H1 (cell line): ENCODE results near the gene CIAO3. TPM values are rescaled to one million over a fixed set of nuclear protein-coding genes. Genes with fewer than 3 reads are reported as not detected.

Experiments
- CTCF ChIA-PET: fragments of 300-600 bp; sonication (Branson Sonifier 250); formaldehyde crosslinking; loops from one replicate; lab custom pipeline; 2021; ENCODE audit not compliant: partially characterized antibody; lab: Charles Lee
- POLR2A ChIA-PET: fragments of 300-600 bp; sonication (Branson Sonifier 250); formaldehyde crosslinking; loops from one replicate; lab custom pipeline; 2021; ENCODE audit warnings: inconsistent platforms; ENCODE audit not compliant: partially characterized antibody; lab: Charles Lee
- DNase-seq, 2 experiments: peaks; one replicate each; pipeline versions ENCODE4 v3.0.0 to v3.0.0-alpha.2; 2010 to 2022; ENCODE audit warnings: low spot score in 2 of 2, low read depth in 1 of 2, mixed read lengths in 1 of 2
- FAIRE-seq: peaks from 2 replicates; lab custom pipeline; 2011; peaks lifted over from hg19 to GRCh38; lab: Jason Lieb, UNC
- H2AFZ ChIP-seq: 2 replicates; pipeline ENCODE4 v1.8.1; 2012; ENCODE audit warnings: low read length, inconsistent platforms
- H2AK5ac ChIP-seq: 2 replicates; pipeline ENCODE4 v1.6.1; 2013; ENCODE audit warnings: low read depth, low read length
- H2BK120ac ChIP-seq: replicated peaks from 2 replicates; pipeline ENCODE3; 2013; ENCODE audit warnings: low read depth, low read length, inconsistent platforms
- H2BK12ac ChIP-seq: 2 replicates; pipeline ENCODE4 v1.6.1; 2013; ENCODE audit warnings: low read depth, low read length
- H2BK15ac ChIP-seq: 2 replicates; pipeline ENCODE4 v1.6.1; 2013; ENCODE audit warnings: low read length
- H2BK20ac ChIP-seq: 2 replicates; pipeline ENCODE4 v1.6.1; 2013; ENCODE audit warnings: low read length
- H2BK5ac ChIP-seq: 2 replicates; pipeline ENCODE4 v1.6.1; 2013; ENCODE audit warnings: low read depth, low read length
- H3K14ac ChIP-seq: 2 replicates; pipeline ENCODE4 v1.6.1; 2013; ENCODE audit warnings: inconsistent platforms; ENCODE audit not compliant: insufficient read length
- H3K18ac ChIP-seq: 2 replicates; pipeline ENCODE4 v1.6.1; 2013; ENCODE audit warnings: low read length; ENCODE audit errors: extremely low read depth
- H3K23ac ChIP-seq: 2 replicates; pipeline ENCODE4 v1.6.1; 2013; ENCODE audit warnings: inconsistent platforms; ENCODE audit not compliant: insufficient read length
- H3K23me2 ChIP-seq: 2 replicates; pipeline ENCODE4 v1.6.1; 2013; ENCODE audit warnings: low read depth, low read length
- H3K27ac ChIP-seq: 2 replicates; pipeline ENCODE4 v1.6.1; 2011; ENCODE audit warnings: low read depth, low read length, inconsistent platforms
- H3K27me3 ChIP-seq, 4 experiments: replicated peaks in 1 of 4; 1 replicate in 1 of 4; 2 replicates in 3 of 4; pipeline versions ENCODE4 v1.6.1 to v1.8.1; 2011 to 2013; ENCODE audit warnings: low read length in 3 of 4, mild to moderate bottlenecking in 3 of 4, inconsistent platforms in 2 of 4, mixed read lengths in 2 of 4, moderate library complexity in 1 of 4; ENCODE audit not compliant: control insufficient read depth in 3 of 4, insufficient read depth in 3 of 4; ENCODE audit errors: extremely low read depth in 1 of 4
- H3K36me3 ChIP-seq, 4 experiments: 2 replicates each; pipeline versions ENCODE4 v1.6.1 to v1.8.1; 2011 to 2013; ENCODE audit warnings: mild to moderate bottlenecking in 4 of 4, low read length in 3 of 4, moderate library complexity in 2 of 4, control low read depth in 1 of 4, inconsistent platforms in 1 of 4; ENCODE audit not compliant: insufficient read depth in 4 of 4, control insufficient read depth in 2 of 4
- H3K4ac ChIP-seq: replicated peaks from 2 replicates; pipeline ENCODE3; 2013; ENCODE audit warnings: low read length, low read depth, mixed read lengths, inconsistent platforms; ENCODE audit not compliant: insufficient read length
- H3K4me1 ChIP-seq, 4 experiments: replicated peaks in 1 of 4; 1 replicate in 1 of 4; 2 replicates in 3 of 4; pipeline versions ENCODE4 v1.6.1 to v1.8.1; 2011 to 2013; ENCODE audit warnings: low read length in 3 of 4, inconsistent platforms in 2 of 4, mixed read lengths in 1 of 4; ENCODE audit not compliant: insufficient read depth in 4 of 4, control insufficient read depth in 3 of 4
- H3K4me2 ChIP-seq, 2 experiments: 2 replicates each; pipeline versions ENCODE4 v1.6.1 to v1.8.1; 2011 to 2013; ENCODE audit warnings: low read depth in 2 of 2, low read length in 2 of 2, control low read depth in 1 of 2, inconsistent platforms in 1 of 2, mild to moderate bottlenecking in 1 of 2; ENCODE audit not compliant: insufficient read depth in 1 of 2
- H3K4me3 ChIP-seq, 4 experiments: fragments of 200-600, 300-600 bp in 1 of 4; sonication (generic), shearing (Covaris generic), sonication (Bioruptor Twin) in 1 of 4; 2 replicates each; pipeline versions ENCODE4 v1.5.1 to v1.8.1; 2011 to 2016; ENCODE audit warnings: low read length in 4 of 4, low read depth in 3 of 4, control low read depth in 2 of 4, inconsistent platforms in 2 of 4, mild to moderate bottlenecking in 2 of 4, mixed read lengths in 1 of 4, moderate library complexity in 1 of 4; ENCODE audit not compliant: insufficient read depth in 2 of 4; ENCODE audit errors: extremely low read depth in 1 of 4
- H3K56ac ChIP-seq: replicated peaks from 2 replicates; pipeline ENCODE3; 2013; ENCODE audit warnings: low read depth, mild to moderate bottlenecking, mixed read lengths, low read length, inconsistent platforms; ENCODE audit not compliant: insufficient read length
- H3K79me1 ChIP-seq: 2 replicates; pipeline ENCODE4 v1.6.1; 2013; ENCODE audit warnings: low read depth, low read length, control low read depth
- H3K79me2 ChIP-seq, 2 experiments: 2 replicates each; pipeline versions ENCODE4 v1.6.1 to v1.8.1; 2012 to 2013; ENCODE audit warnings: low read length in 2 of 2, mild to moderate bottlenecking in 2 of 2, inconsistent platforms in 1 of 2; ENCODE audit not compliant: insufficient read depth in 2 of 2, control insufficient read depth in 1 of 2
- H3K9ac ChIP-seq, 4 experiments: replicated peaks in 1 of 4; 1 replicate in 1 of 4; 2 replicates in 3 of 4; pipeline versions ENCODE4 v1.6.1 to v1.8.1; 2011 to 2013; ENCODE audit warnings: low read depth in 3 of 4, low read length in 3 of 4, control low read depth in 2 of 4, mild to moderate bottlenecking in 2 of 4, moderate library complexity in 2 of 4, inconsistent platforms in 1 of 4; ENCODE audit errors: extremely low read depth in 1 of 4
- H3K9me3 ChIP-seq, 2 experiments: 2 replicates each; pipeline versions ENCODE4 v1.6.1 to v1.8.1; 2012 to 2013; ENCODE audit warnings: mild to moderate bottlenecking in 2 of 2, moderate library complexity in 2 of 2, control low read depth in 1 of 2, inconsistent platforms in 1 of 2, low read depth in 1 of 2, low read length in 1 of 2, mixed read lengths in 1 of 2; ENCODE audit not compliant: insufficient read depth in 2 of 2
- H4K20me1 ChIP-seq, 2 experiments: replicated peaks in 1 of 2; 2 replicates each; pipeline versions ENCODE3 to v1.8.1; 2011 to 2013; ENCODE audit warnings: inconsistent platforms in 2 of 2, low read length in 2 of 2, mild to moderate bottlenecking in 1 of 2; ENCODE audit not compliant: insufficient read depth in 2 of 2, control insufficient read depth in 1 of 2
- H4K5ac ChIP-seq: 2 replicates; pipeline ENCODE4 v1.6.1; 2013; ENCODE audit warnings: low read length, low read depth, mixed read lengths, inconsistent platforms; ENCODE audit not compliant: insufficient read length
- H4K8ac ChIP-seq: 2 replicates; pipeline ENCODE4 v1.8.0; 2013; ENCODE audit warnings: mild to moderate bottlenecking, moderate library complexity, low read length, inconsistent platforms; ENCODE audit not compliant: insufficient read depth; ENCODE audit errors: extremely low read depth
- H4K91ac ChIP-seq: replicated peaks from 2 replicates; pipeline ENCODE3; 2013; ENCODE audit warnings: low read length, mixed read lengths, inconsistent platforms; ENCODE audit not compliant: insufficient read length
- POU5F1 ChIP-seq: IDR thresholded peaks from 2 replicates; pipeline ENCODE4 v1.6.1; 2011; ENCODE audit warnings: low read depth, mild to moderate bottlenecking, low read length, moderate library complexity
- SUZ12 ChIP-seq: fragments of 200-600 bp; sonication (generic); IDR thresholded peaks from 2 replicates; pipeline ENCODE4 v1.6.1; 2012; ENCODE audit warnings: mild to moderate bottlenecking, inconsistent platforms, low read length, moderate library complexity, mixed read lengths
- WGBS, 2 experiments: shearing (Covaris generic) in 1 of 2; methylation state at CpG; one replicate each; pipeline versions ENCODE4 v1.1.6 to v1.1.7; 2013 to 2015; ENCODE audit warnings: low lambda C conversion rate in 2 of 2, mixed read lengths in 2 of 2, inconsistent platforms in 1 of 2, low coverage in 1 of 2, missing lambda C conversion rate in 1 of 2; ENCODE audit not compliant: insufficient replicate concordance in 2 of 2, insufficient coverage in 1 of 2, insufficient read length in 1 of 2; ENCODE audit errors: extremely low coverage in 1 of 2, missing lambda C conversion rate in 1 of 2; 5-methylcytosine and 5-hydroxymethylcytosine counted together
- polyA plus RNA-seq, 7 experiments: library from polyadenylated mRNA; depleted of rRNA in 3 of 7; stranded (reverse) in 5 of 7; unstranded in 2 of 7; fragments of >200 nt in 5 of 7; fragments of 200-250 nt in 2 of 7; gene quantifications; 1 replicate in 5 of 7; 2 replicates in 1 of 7; 4 replicates in 1 of 7; pipeline versions ENCODE4 v1.2.1 to v1.2.3, GENCODE V29; 2011 to 2013; ENCODE audit warnings: missing spikeins in 2 of 7, mixed read lengths in 2 of 7
- total RNA-seq: library from RNA; stranded (reverse); fragmentation: NEBNext Ultra II Directional; extraction: Animal tissue kit (Norgen Biotek cat#: 25700); gene quantifications from 2 replicates; pipeline ENCODE4 v1.2.1, GENCODE V29; 2021

CIAO3 gene
- total and polyA plus RNA-seq, 2 of the 8 experiments (the other 6 are each of a cell fraction or from before 2014, with no cell fraction given), result 20.0 to 20.4 TPM

GRCh38 chr16:770411-770810 is 29.6 kb upstream of the CIAO3 start:
- peaks cover 0 to 8% (median 6%) of the 10 kb centered on the region in 4 experiments; a peak in 5 of 7 replicates for H3K4me1 ChIP-seq
- no peak overlapping the region for H4K91ac ChIP-seq
- H3K79me1 ChIP-seq, result no peaks in the 10 kb centered on the region
- no peak overlapping the region for H3K23ac ChIP-seq
- no peak overlapping the region for H2AK5ac ChIP-seq
- no peaks in the 10 kb centered on the region for H3K36me3 ChIP-seq
- FAIRE-seq (no peak), DNase-seq (no peak)
- no peak overlapping the region for H2BK12ac ChIP-seq
- TF ChIP-seq SUZ12 (no peak), POU5F1 (no peak)
- H4K5ac ChIP-seq, result no peak overlapping the region
- WGBS, 2 experiments, result 89% methylated on average over 4 of the region's 13 CpGs; no CpG with 5 or more reads in 1 of the 2 experiments
- CTCF ChIA-PET, result interaction anchor here (0.6 to 1.7 kb wide), 3 partner anchors 9 to 60 kb away, joined by 3 to 5 read pairs (median 4); no protein-coding TSS in a partner anchor
- H3K27ac ChIP-seq, result no peak overlapping the region
- H2BK120ac ChIP-seq, result no peak overlapping the region
- no peak overlapping the region for H3K4ac ChIP-seq
- H2AFZ ChIP-seq, result no peak overlapping the region
- no peak overlapping the region for H3K14ac ChIP-seq
- no peak overlapping the region for H2BK5ac ChIP-seq
- no peak overlapping the region for H3K18ac ChIP-seq
- POLR2A ChIA-PET, result interaction anchor here (0.8 to 2.3 kb wide), 6 partner anchors 11 to 49 kb away, joined by 3 to 7 read pairs (median 4); partner anchors contain the start of gene ANTKMT
- no peak overlapping the region for H2BK15ac ChIP-seq
- H3K4me3 ChIP-seq, result no peak overlapping the region
- H2BK20ac ChIP-seq, result no peak overlapping the region
- H3K9ac ChIP-seq, result no peak overlapping the region
- H3K9me3 ChIP-seq, result no peaks in the 10 kb centered on the region
- H3K4me2 ChIP-seq, result no peak overlapping the region
- H4K20me1 ChIP-seq, result no peaks in the 10 kb centered on the region
- no peaks in the 10 kb centered on the region for H3K27me3 ChIP-seq
- no peak overlapping the region for H4K8ac ChIP-seq
- H3K56ac ChIP-seq, result no peak overlapping the region
- H3K23me2 ChIP-seq, result no peaks in the 10 kb centered on the region; the same call in 1 of the 2 replicates
- H3K79me2 ChIP-seq, result no peaks in the 10 kb centered on the region
